ENCODE measurements around the gene KCNMB2. TPM values are rescaled to one million over a fixed set of nuclear protein-coding genes. Genes with fewer than 3 reads are reported as not detected.

KCNMB2 gene
- total RNA-seq, 6 experiments from 2014 or later = not detected

DNA sequence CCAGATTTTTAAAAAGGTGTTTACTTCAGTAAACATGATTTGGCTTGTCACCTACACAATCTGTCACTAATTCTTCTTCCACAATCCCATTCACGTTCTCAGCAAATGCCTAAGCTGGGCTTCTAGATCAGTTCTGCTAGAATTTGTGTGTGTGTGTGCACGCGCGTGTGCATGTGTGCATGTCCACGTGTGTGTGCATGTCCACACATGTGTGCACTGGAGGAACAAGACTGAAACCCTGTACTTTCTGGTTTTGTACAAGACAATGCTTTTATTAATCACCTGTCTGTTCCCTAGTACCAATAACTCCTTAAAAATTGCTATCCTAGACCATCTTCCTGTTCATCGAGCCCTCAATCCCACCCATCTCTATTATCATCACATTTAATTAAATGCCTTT is 229.2 kb downstream of the KCNMB2 start:
- ATAC-seq = no peak
- 54% methylated on average over 5 of the region's 6 CpGs for WGBS (ENCODE audit: insufficient coverage, low coverage, low lambda C conversion rate, missing lambda C conversion rate)
- Histone ChIP-seq H3K4me1 (no peaks in the 10 kb centered on the region), H3K27ac (no peak overlapping the region), H3K36me3 (no peaks in the 10 kb centered on the region), H3K4me3 (no peak overlapping the region), H3K27me3 (no peaks in the 10 kb centered on the region), H3K9me3 (no peaks in the 10 kb centered on the region)
- no peak for DNase-seq
- no peak for TF ChIP-seq POLR2A (IDR thresholded peaks at IDR 0.05)
- TF ChIP-seq, protein P1, sequence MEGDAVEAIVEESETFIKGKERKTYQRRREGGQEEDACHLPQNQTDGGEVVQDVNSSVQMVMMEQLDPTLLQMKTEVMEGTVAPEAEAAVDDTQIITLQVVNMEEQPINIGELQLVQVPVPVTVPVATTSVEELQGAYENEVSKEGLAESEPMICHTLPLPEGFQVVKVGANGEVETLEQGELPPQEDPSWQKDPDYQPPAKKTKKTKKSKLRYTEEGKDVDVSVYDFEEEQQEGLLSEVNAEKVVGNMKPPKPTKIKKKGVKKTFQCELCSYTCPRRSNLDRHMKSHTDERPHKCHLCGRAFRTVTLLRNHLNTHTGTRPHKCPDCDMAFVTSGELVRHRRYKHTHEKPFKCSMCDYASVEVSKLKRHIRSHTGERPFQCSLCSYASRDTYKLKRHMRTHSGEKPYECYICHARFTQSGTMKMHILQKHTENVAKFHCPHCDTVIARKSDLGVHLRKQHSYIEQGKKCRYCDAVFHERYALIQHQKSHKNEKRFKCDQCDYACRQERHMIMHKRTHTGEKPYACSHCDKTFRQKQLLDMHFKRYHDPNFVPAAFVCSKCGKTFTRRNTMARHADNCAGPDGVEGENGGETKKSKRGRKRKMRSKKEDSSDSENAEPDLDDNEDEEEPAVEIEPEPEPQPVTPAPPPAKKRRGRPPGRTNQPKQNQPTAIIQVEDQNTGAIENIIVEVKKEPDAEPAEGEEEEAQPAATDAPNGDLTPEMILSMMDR (IDR thresholded peaks at IDR 0.05) = no peak
- intact Hi-C loops (cut with DNase I) = no loop called here

DNA sequence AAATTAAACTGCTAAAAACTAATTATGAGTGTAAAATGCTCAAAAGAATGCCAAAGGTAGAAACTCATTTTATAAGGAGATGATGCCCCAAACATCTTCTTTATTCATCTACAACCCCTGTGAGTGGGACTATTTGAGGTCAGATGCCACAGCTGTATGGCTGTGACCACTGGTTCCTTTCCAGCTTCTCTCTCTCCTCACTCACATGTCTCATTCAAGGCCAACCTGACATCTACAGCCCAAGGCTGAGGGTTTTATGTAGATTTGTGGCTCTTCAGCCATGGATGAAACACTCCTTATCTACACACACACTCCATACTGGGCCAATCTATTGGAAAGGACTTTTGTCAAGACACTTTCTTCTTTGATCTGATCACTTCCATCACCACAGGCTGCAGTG is 231.3 kb downstream of the KCNMB2 start:
- Histone ChIP-seq H3K4me3 (no peak overlapping the region), H3K4me1 (no peaks in the 10 kb centered on the region), H3K36me3 (no peaks in the 10 kb centered on the region), H3K27ac (no peak overlapping the region), H3K9me3 (no peaks in the 10 kb centered on the region), H3K27me3 (no peaks in the 10 kb centered on the region)
- ATAC-seq (no peak), DNase-seq (no peak)
- intact Hi-C loops (cut with DNase I) = no loop called here
- TF ChIP-seq, protein P1 (IDR thresholded peaks at IDR 0.05) = no peak
- TF ChIP-seq POLR2A (IDR thresholded peaks at IDR 0.05) = no peak

DNA sequence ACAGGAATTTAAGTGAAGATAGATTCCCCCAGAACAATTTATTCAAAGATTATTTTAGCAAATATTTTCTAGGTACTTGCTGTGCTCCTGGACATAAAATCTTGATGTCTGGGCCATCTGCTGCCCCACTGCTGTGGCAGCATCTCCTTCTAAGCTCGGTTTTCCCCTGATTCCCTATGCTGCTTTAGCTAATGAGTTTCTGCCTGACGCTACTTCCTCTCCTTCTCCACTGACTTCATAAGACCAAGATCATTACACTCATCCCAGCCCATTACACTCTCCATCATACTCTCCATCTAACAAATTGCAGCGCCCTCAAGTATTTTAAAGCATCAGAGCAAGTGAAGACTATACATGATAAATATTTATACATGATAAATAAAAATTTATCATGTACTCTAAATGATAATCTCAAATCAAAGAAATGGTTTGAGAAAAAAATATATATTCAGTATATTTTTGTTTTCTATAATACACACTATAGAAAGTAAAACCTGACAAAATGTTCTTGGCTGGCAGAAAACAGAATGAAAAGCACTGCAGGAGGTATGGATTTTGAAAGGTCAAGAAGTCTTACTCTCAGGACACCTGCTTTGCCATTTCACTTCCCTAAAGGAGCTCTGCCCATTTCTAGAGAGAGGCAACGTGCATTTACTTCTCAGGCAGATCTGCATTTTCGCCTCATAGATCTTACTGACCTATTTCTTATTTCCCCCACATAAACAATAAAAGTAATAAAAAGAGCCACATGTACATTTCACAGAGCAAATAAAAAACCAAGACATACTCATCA is 232.0 kb downstream of the KCNMB2 start:
- intact Hi-C loops (cut with DNase I) = no loop called here
- Histone ChIP-seq H3K27me3 (no peaks in the 10 kb centered on the region), H3K4me1 (no peaks in the 10 kb centered on the region), H3K4me3 (no peak overlapping the region), H3K9me3 (no peaks in the 10 kb centered on the region), H3K27ac (no peak overlapping the region), H3K36me3 (no peaks in the 10 kb centered on the region)
- DNase-seq (no peak), ATAC-seq (no peak)
- WGBS (ENCODE audit: insufficient coverage, low coverage, low lambda C conversion rate, missing lambda C conversion rate) = 55% methylated on average over 5 of the region's 5 CpGs
- no peak for TF ChIP-seq POLR2A (IDR thresholded peaks at IDR 0.05)
- TF ChIP-seq, protein P1 (IDR thresholded peaks at IDR 0.05) = no peak

DNA sequence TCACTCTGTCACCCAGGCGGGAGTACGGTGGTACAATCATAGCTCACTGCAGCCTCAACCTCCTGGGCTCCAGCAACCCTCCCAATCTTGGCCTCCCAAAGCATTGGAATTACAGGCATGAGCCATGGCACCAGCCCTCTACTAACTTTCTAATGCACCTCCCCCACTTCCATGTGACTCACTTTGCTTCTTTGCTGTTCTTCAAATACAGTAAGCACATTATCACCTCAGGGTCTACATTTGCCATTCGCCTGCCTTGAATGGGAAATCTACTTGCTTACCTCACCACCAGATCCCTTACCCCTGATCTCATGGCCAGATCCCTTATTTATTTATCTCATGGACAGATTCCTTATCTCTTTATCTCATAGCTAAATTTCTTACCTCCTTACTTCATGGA is 235.3 kb downstream of the KCNMB2 start:
- ATAC-seq = no peak
- H3K27me3 ChIP-seq = no peaks in the 10 kb centered on the region
- intact Hi-C loops (cut with DNase I) = no loop called here
- H3K4me3 ChIP-seq = no peak overlapping the region
- H3K9me3 ChIP-seq = no peaks in the 10 kb centered on the region
- no peaks in the 10 kb centered on the region for H3K36me3 ChIP-seq
- H3K4me1 ChIP-seq = no peaks in the 10 kb centered on the region
- no peak overlapping the region for H3K27ac ChIP-seq
- TF ChIP-seq POLR2A (IDR thresholded peaks at IDR 0.05) = no peak
- TF ChIP-seq, protein P1 (IDR thresholded peaks at IDR 0.05) = no peak
- DNase-seq = no peak
- WGBS (ENCODE audit: insufficient coverage, low coverage, low lambda C conversion rate, missing lambda C conversion rate) = 60% methylated on average over 1 of the region's 3 CpGs

All from right lobe of liver (tissue), 6 donors.